ENCODE results near the gene ZNF320.
"Not testable (repeated sequence)": the region's sequence is repeated elsewhere in the genome, so short reads cannot be mapped to it uniquely, and the experiment has no call there.

The ZNF320 gene

GRCh38 chr19:52922841-52923777, 25.7 kb upstream of the ZNF320 start, which contains the start of gene ZNF888:
Gene ZNF888 (minus strand): TSS chr19:52923428. CDS start chr19:52917873, 5,555 bp downstream.
- peak; percentile 69 to 74 for DNase-seq (ENCODE audit: low read depth in 2 of 2)

- no peak for DNase-seq (ENCODE audit: low read depth in 2 of 2)
These were observed 20.1 kb upstream of the ZNF320 start for GRCh38 chr19:52917531-52917930.

GRCh38 chr19:52910648-52911047, 13.2 kb upstream of the ZNF320 start:
- no peak for DNase-seq (ENCODE audit: low read depth in 2 of 2)

GRCh38 chr19:52904052-52904780, 6.8 kb upstream of the ZNF320 start:
- DNase-seq (ENCODE audit: low read depth in 2 of 2) = not testable (repeated sequence)

- no peak for DNase-seq (ENCODE audit: low read depth in 2 of 2)
These were observed 4.4 kb upstream of the ZNF320 start for GRCh38 chr19:52901842-52902241.

GRCh38 chr19:52898596-52898995, 1.2 kb upstream of the ZNF320 start:
- not testable (repeated sequence) for DNase-seq (ENCODE audit: low read depth in 2 of 2)

- no peak for DNase-seq (ENCODE audit: low read depth in 2 of 2)
These were observed 666 bp upstream of the ZNF320 start for GRCh38 chr19:52898101-52898500.

GRCh38 chr19:52896431-52897137, 851 bp downstream of the ZNF320 start:
- DNase-seq (ENCODE audit: low read depth in 2 of 2) = no peak

- no peak for DNase-seq (ENCODE audit: low read depth in 2 of 2)
These were observed 6.1 kb downstream of the ZNF320 start for GRCh38 chr19:52891336-52891735.

- no peak for DNase-seq (ENCODE audit: low read depth in 2 of 2)
These were observed 7.5 kb downstream of the ZNF320 start for GRCh38 chr19:52889931-52890330.

- no peak for DNase-seq (ENCODE audit: low read depth in 2 of 2)
These were observed 8.4 kb downstream of the ZNF320 start for GRCh38 chr19:52889076-52889475.

- no peak for DNase-seq (ENCODE audit: low read depth in 2 of 2)
These were observed 16.5 kb downstream of the ZNF320 start for GRCh38 chr19:52880895-52881389.

- DNase-seq (ENCODE audit: low read depth in 2 of 2) = not testable (repeated sequence)
These were observed 24.4 kb downstream of the ZNF320 start for GRCh38 chr19:52872996-52873395.

- DNase-seq (ENCODE audit: low read depth in 2 of 2) = no peak
These were observed 26.0 kb downstream of the ZNF320 start for GRCh38 chr19:52871466-52871865.

GRCh38 chr19:52868031-52868430, 29.4 kb downstream of the ZNF320 start:
- not testable (repeated sequence) for DNase-seq (ENCODE audit: low read depth in 2 of 2)

- DNase-seq (ENCODE audit: low read depth in 2 of 2) = peak; percentile 48 to 52
These were observed 39.9 kb downstream of the ZNF320 start, which contains the start of gene ZNF468 for GRCh38 chr19:52857378-52858191. Gene ZNF468 (minus strand): TSS chr19:52857619. CDS start chr19:52854272, 3,347 bp downstream.

GRCh38 chr19:52856540-52857377, 40.7 kb downstream of the ZNF320 start:
- DNase-seq (ENCODE audit: low read depth in 2 of 2) = not testable (repeated sequence)

Data from stimulated activated CD8-positive, alpha-beta memory T cell treated with anti-CD3 and anti-CD28 coated beads, Interleukin-2, amount 100 ng/mL, for 1 hour (primary cell).